Measurements from ENCODE around the gene C6orf62.

GRCh38 chr6:24759718-24760117 lies 40.8 kb upstream of the C6orf62 start:
- no peak for TF ChIP-seq CTCF (IDR thresholded peaks at IDR 0.05)
- no peak for TF ChIP-seq POLR2AphosphoS5 (IDR thresholded peaks at IDR 0.05)
- TF ChIP-seq POLR2A (IDR thresholded peaks at IDR 0.05): no peak

Measured in prostate gland (tissue), 2 donors.